GM12875 (cell line): ENCODE results near the gene ANXA11.
"Not testable (repeated sequence)": the region's sequence is repeated elsewhere in the genome, so short reads cannot be mapped to it uniquely, and the experiment has no call there.

Source experiments
- H3K4me3 ChIP-seq: one replicate; pipeline ENCODE4 v1.5.1; 2011; ENCODE audit warnings: low read depth, low read length, control low read depth
- TF ChIP-seq, protein P1 (sequence below): IDR thresholded peaks from 2 replicates; pipeline ENCODE4 v1.5.1; 2011; ENCODE audit warnings: low read depth, mild to moderate bottlenecking, control low read depth, inconsistent platforms, low read length, moderate library complexity, borderline replicate concordance; ENCODE audit not compliant: insufficient read depth

The ANXA11 gene

GRCh38 chr10:80223031-80223419 is 17.7 kb upstream of the ANXA11 start:
- not testable (repeated sequence) for H3K4me3 ChIP-seq

DNA sequence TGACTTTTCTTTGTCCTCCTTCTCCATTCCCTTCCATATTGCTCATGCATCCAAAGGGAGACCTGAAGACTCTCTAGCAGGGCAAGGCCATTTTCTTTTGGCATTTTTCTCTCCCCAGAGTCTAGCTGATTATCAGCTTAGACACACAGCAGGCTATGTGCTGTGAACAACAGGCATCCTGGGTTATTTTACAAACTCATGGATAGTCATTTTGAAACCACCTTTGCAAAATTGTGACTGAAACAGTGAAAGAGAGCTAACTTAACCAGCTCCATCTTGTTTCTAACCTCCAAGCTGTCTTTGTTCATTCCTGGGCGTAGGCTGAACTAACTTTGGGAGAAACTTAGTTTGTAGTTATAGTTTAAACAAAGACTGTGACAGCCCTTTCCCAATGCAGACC is 13.5 kb upstream of the ANXA11 start:
- not testable (repeated sequence) for H3K4me3 ChIP-seq

GRCh38 chr10:80214368-80214982 is 9.1 kb upstream of the ANXA11 start:
- H3K4me3 ChIP-seq, result not testable (repeated sequence)

DNA sequence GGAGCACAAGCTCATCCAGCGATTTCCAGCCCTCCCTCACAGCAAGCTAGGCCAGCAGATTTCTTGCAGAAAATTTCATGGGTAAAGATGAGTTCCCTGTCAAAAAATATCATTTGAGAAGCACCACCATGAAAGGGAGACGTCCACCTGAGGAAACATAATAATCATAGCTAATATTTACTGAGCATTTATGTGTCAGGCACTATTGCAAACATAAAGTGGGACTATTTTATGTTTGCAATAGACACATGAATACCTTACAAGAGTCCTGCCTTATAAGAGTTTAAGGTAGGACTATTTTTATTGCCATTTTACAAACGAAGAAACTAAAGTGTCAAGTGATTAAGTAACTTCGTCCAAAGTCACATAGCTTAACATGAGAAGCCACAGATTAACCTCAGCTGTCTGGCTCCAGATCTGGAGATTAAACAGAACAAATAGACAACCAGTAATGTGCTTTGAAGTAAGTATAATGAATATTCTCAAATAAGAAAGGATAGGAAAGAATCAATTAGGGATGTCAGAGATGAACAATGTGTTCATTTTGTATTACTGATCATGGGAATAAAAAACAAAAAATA is 7.3 kb upstream of the ANXA11 start:
- not testable (repeated sequence) for H3K4me3 ChIP-seq

- TF ChIP-seq, protein P1, sequence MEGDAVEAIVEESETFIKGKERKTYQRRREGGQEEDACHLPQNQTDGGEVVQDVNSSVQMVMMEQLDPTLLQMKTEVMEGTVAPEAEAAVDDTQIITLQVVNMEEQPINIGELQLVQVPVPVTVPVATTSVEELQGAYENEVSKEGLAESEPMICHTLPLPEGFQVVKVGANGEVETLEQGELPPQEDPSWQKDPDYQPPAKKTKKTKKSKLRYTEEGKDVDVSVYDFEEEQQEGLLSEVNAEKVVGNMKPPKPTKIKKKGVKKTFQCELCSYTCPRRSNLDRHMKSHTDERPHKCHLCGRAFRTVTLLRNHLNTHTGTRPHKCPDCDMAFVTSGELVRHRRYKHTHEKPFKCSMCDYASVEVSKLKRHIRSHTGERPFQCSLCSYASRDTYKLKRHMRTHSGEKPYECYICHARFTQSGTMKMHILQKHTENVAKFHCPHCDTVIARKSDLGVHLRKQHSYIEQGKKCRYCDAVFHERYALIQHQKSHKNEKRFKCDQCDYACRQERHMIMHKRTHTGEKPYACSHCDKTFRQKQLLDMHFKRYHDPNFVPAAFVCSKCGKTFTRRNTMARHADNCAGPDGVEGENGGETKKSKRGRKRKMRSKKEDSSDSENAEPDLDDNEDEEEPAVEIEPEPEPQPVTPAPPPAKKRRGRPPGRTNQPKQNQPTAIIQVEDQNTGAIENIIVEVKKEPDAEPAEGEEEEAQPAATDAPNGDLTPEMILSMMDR, result no peak
- no peak overlapping the region for H3K4me3 ChIP-seq
Observed at GRCh38 chr10:80211786-80212185, 6.4 kb upstream of the ANXA11 start.

- H3K4me3 ChIP-seq, result no peak overlapping the region
- TF ChIP-seq, protein P1, result no peak
Observed at GRCh38 chr10:80210259-80210658, 4.9 kb upstream of the ANXA11 start.

DNA sequence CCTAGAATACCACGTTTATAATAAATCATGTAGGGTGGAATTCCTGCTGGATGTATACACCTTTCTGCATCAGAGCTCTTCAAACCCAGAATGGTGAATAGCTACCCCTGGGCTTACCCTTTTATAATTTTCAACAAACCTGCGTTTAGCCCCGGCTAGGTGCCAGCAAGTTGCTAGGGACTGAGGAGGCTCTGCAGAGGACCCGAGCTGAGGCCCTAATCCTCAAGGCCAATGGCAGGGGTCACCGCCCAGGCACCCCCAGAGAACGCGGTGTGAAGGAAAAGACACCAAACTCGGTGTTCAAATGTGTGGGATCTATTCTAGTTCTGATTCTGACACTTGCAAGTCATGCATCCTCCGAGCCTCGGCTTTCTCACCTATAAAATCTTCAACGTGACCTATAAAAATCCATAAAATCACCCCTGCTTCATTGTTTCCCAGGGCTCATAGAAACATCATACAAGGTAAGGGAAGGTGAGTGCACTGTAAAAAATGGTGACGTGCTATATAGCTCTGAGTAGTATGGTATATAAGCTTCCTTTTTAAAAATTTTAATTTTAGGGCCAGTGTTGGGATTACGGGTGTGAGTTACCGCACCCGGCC is 2.5 kb upstream of the ANXA11 start:
- H3K4me3 ChIP-seq, result no peak overlapping the region
- TF ChIP-seq, protein P1, result no peak

DNA sequence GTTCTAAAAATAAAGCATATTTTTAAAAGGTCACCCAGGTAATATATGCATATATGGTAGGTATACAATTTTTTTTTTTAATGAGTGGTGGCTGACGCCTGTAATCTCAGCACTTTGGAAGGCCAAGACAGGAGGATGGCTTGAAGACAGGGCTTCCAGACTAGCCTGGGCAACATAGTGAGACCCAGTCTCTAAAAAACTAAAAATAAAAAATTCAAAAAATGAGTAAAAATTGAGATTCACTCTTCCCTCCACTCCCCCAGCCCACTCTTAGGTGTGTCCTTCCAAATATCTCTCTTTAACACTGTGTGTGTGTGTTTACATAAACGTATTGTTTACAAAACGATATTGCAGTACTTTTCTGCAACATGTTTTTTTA is 929 bp upstream of the ANXA11 start:
- TF ChIP-seq, protein P1, result no peak
- H3K4me3 ChIP-seq, result no peak overlapping the region

GRCh38 chr10:80204677-80205476 is 460 bp downstream of the ANXA11 start:
- H3K4me3 ChIP-seq, result peak overlapping the region; percentile 76
- TF ChIP-seq, protein P1, result no peak
